ENCODE results near the gene AUTS2. TPM values are rescaled to one million over a fixed set of nuclear protein-coding genes. Genes with fewer than 3 reads are reported as not detected.

Gene AUTS2
- total and polyA plus RNA-seq, 10 of the 15 experiments (the other 5 are each of a cell fraction or from before 2014, with no cell fraction given): 6.4 to 55.6 (median 21.6) TPM

GRCh38 chr7:70726951-70727378 lies 1128.7 kb downstream of the AUTS2 start (continued):
- no peak for TF ChIP-seq ZBTB11 (CRISPR knock-in tag; IDR thresholded peaks at IDR 0.05)
- TF ChIP-seq ASH2L (IDR thresholded peaks at IDR 0.05; ENCODE audit: borderline replicate concordance, low read depth): no peak
- peak; percentile 21 to 41; a peak in 1 of 4 replicates for TF ChIP-seq BHLHE40 (IDR thresholded peaks at IDR 0.05; ENCODE audit: borderline replicate concordance in 1 of 2, low read depth in 2 of 2, low read length in 1 of 2)
- no peak for TF ChIP-seq ESRRA (IDR thresholded peaks at IDR 0.05; ENCODE audit: low read length)
- TF ChIP-seq HDGF (IDR thresholded peaks at IDR 0.05): no peak
- peak; percentile 80 for TF ChIP-seq IKZF1 (conservative IDR thresholded peaks at IDR 0.05)
- no peak for TF ChIP-seq NFYB (IDR thresholded peaks at IDR 0.05; ENCODE audit: insufficient read depth, low read depth, low read length)
- TF ChIP-seq MAX (IDR thresholded peaks at IDR 0.05; ENCODE audit: low read depth, low read length): no peak
- no peak for TF ChIP-seq HDAC2 (IDR thresholded peaks at IDR 0.05)
- TF ChIP-seq EP300 (IDR thresholded peaks at IDR 0.05; ENCODE audit: borderline replicate concordance in 1 of 2, control insufficient read depth in 1 of 2, low read depth in 2 of 2, low read length in 2 of 2): no peak
- TF ChIP-seq EED (IDR thresholded peaks at IDR 0.05; ENCODE audit: low read depth): peak; percentile 75
- no peak for TF ChIP-seq STAT3 (IDR thresholded peaks at IDR 0.05; ENCODE audit: low read depth, low read length)
- TF ChIP-seq RELA (IDR thresholded peaks at IDR 0.05; ENCODE audit: borderline replicate concordance, partially characterized antibody): peak; percentile 86
- TF ChIP-seq ATF3 (IDR thresholded peaks at IDR 0.05; ENCODE audit: borderline replicate concordance, extremely low read depth, low read depth, low read length): no peak
- no peak for TF ChIP-seq MYC (IDR thresholded peaks at IDR 0.05; ENCODE audit: insufficient read depth, insufficient read length, insufficient replicate concordance, low read length, severe bottlenecking)
- TF ChIP-seq BMI1 (IDR thresholded peaks at IDR 0.05; ENCODE audit: borderline replicate concordance): no peak
- no peak for TF ChIP-seq REST (IDR thresholded peaks at IDR 0.05; ENCODE audit: low read depth, low read length)
- peak; percentile 75 for TF ChIP-seq FOXM1 (IDR thresholded peaks at IDR 0.05; ENCODE audit: low read depth, low read length)
- peak; percentile 88 for TF ChIP-seq NBN (IDR thresholded peaks at IDR 0.05)
- 0 out of 2 replicates have a peak, but pooled peaks have one; percentile 22 for TF ChIP-seq CBX5 (IDR thresholded peaks at IDR 0.05; ENCODE audit: low read depth)
- TF ChIP-seq JUNB (IDR thresholded peaks at IDR 0.05): peak; percentile 8; the same call in 1 of the 2 replicates
- no peak for TF ChIP-seq JUND (IDR thresholded peaks at IDR 0.05; ENCODE audit: low read depth, low read length)

Data from GM12878 (cell line).